Stimulated activated memory B cell treated with anti-CD40 and anti-IgM and Interleukin-4, amounts not matched to agents 10 μg/mL and 1 μg/mL and 100 μg/mL, for 72 hours (primary cell): ENCODE data around the gene OGFR.
A peak's percentile ranks its signal among the peaks of the same experiment; 100 is the strongest.
"Not testable (repeated sequence)": the region's sequence is repeated elsewhere in the genome, so short reads cannot be mapped to it uniquely, and the experiment has no call there.

ENCODE experiments used
- ATAC-seq: fragments of 150-1000 bp; cut with Tn5 transposase; 2 replicates; pipeline ENCODE4 v1.10.0; 2021
- H3K27ac Mint-ChIP-seq: one replicate; pipeline ENCODE4 v1.8.0; 2022; ENCODE audit warnings: mild to moderate bottlenecking, mixed read lengths
- H3K27me3 Mint-ChIP-seq: one replicate; pipeline ENCODE4 v1.8.0; 2022; ENCODE audit warnings: mixed read lengths
- H3K36me3 Mint-ChIP-seq: one replicate; pipeline ENCODE4 v1.8.0; 2022; ENCODE audit warnings: mixed read lengths
- H3K4me1 Mint-ChIP-seq: one replicate; pipeline ENCODE4 v1.8.0; 2022; ENCODE audit warnings: mixed read lengths
- H3K4me3 Mint-ChIP-seq: one replicate; pipeline ENCODE4 v1.8.0; 2022; ENCODE audit warnings: mild to moderate bottlenecking, moderate library complexity, mixed read lengths
- H3K9me3 Mint-ChIP-seq: one replicate; pipeline ENCODE4 v1.8.0; 2022; ENCODE audit warnings: mixed read lengths

Gene OGFR

GRCh38 chr20:62837790-62838127 lies 33.1 kb downstream of the OGFR start:
- peak; percentile 9 for ATAC-seq
- Mint-ChIP-seq H3K27me3 (no peaks in the 10 kb centered on the region), H3K4me3 (peak overlapping the region; percentile 56), H3K27ac (peak overlapping the region; percentile 93), H3K4me1 (peaks cover 55% of the 10 kb centered on the region), H3K9me3 (no peaks in the 10 kb centered on the region), H3K36me3 (peaks cover 12% of the 10 kb centered on the region)

DNA sequence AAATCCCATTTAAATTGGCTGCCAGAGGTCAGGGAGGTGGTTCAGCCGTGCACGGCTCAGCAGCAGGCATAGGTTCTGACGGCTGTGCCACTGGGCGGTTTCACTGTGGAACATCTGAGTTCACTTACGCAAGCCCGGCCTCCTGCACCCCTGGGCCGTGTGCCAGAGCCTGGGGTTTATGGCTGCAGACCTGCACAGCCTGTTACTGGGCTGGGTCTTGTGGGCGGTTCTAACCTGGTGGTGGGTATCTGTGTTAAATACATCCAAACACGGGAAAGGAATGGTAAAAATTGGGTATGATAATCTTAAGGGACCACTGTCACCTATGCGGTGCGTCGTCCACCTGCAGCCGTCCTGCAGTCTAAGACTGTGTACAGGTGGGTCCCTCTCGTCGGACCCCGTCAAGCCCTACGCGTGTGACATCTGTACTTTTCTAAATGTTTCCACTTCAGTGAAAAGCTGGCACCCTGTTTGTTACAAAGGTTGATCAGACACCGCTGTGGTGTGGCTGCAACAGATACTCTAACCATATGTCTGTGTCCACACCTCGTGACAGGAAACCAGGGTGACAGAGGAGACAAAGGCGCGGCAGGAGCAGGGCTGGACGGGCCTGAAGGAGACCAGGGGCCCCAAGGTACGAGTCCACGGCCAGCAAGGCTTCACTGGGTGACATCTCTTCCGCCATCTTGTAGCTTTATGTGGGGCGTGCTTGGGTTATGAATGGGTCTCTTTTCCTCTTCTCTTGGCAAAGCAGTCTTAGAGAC lies 33.7 kb downstream of the OGFR start:
- Mint-ChIP-seq H3K27ac (peak overlapping the region; percentile 93), H3K27me3 (no peaks in the 10 kb centered on the region), H3K9me3 (no peaks in the 10 kb centered on the region), H3K36me3 (peaks cover 12% of the 10 kb centered on the region), H3K4me1 (peaks cover 50% of the 10 kb centered on the region), H3K4me3 (peak overlapping the region; percentile 58)
- ATAC-seq = peak; percentile 93

GRCh38 chr20:62839261-62839660 lies 34.6 kb downstream of the OGFR start:
- Mint-ChIP-seq H3K4me3 (no peak overlapping the region), H3K27me3 (no peaks in the 10 kb centered on the region)

DNA sequence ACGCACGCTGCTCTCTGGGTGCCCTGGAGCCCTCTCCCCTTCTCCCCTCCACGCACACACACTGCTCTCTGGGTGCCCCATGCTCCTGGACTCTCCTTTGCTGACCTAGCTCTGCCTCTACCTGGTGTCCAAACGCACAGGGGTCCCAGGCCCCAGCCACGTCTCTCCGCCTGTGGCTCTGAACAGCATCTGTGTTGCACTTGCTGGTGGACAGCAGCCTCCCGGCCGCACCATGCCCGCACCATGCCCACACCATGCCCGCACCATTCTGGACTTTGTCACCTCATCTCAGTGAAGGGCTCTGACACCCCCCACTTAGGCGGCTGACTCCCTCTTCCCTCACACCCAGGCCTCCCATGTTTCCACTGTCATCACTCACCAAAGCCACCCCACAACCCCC lies 35.2 kb downstream of the OGFR start:
- peak overlapping the region; percentile 82 for H3K27ac Mint-ChIP-seq

More at GRCh38 chr20:62839261-62839660, 34.6 kb downstream of the OGFR start:
- Mint-ChIP-seq H3K27ac (peak overlapping the region; percentile 93), H3K4me1 (peaks cover 49% of the 10 kb centered on the region), H3K9me3 (no peaks in the 10 kb centered on the region), H3K36me3 (peaks cover 12% of the 10 kb centered on the region)
- ATAC-seq = no peak

GRCh38 chr20:62840244-62841197 lies 35.9 kb downstream of the OGFR start:
- H3K27ac Mint-ChIP-seq = peak overlapping the region; percentile 82
- no peak overlapping the region for H3K4me3 Mint-ChIP-seq
- peaks cover 16% of the 10 kb centered on the region for H3K36me3 Mint-ChIP-seq
- no peaks in the 10 kb centered on the region for H3K27me3 Mint-ChIP-seq
- H3K9me3 Mint-ChIP-seq = no peaks in the 10 kb centered on the region
- peaks cover 44% of the 10 kb centered on the region for H3K4me1 Mint-ChIP-seq
- ATAC-seq = no peak

More for the DNA sequence above, 35.2 kb downstream of the OGFR start:
- Mint-ChIP-seq H3K27me3 (no peaks in the 10 kb centered on the region), H3K9me3 (no peaks in the 10 kb centered on the region), H3K36me3 (peaks cover 12% of the 10 kb centered on the region), H3K4me1 (peaks cover 49% of the 10 kb centered on the region), H3K4me3 (peak overlapping the region; percentile 36)
- no peak for ATAC-seq

- H3K27me3 Mint-ChIP-seq = no peaks in the 10 kb centered on the region
- H3K36me3 Mint-ChIP-seq = peaks cover 18% of the 10 kb centered on the region
- ATAC-seq = no peak
- H3K9me3 Mint-ChIP-seq = no peaks in the 10 kb centered on the region
- no peak overlapping the region for H3K27ac Mint-ChIP-seq
- peaks cover 35% of the 10 kb centered on the region for H3K4me1 Mint-ChIP-seq
- H3K4me3 Mint-ChIP-seq = no peak overlapping the region
Measured at GRCh38 chr20:62841705-62842212, 37.1 kb downstream of the OGFR start.

- Mint-ChIP-seq H3K27me3 (no peaks in the 10 kb centered on the region), H3K36me3 (peaks cover 23% of the 10 kb centered on the region), H3K27ac (no peak overlapping the region), H3K9me3 (no peaks in the 10 kb centered on the region), H3K4me3 (no peak overlapping the region), H3K4me1 (peaks cover 24% of the 10 kb centered on the region)
- ATAC-seq = no peak
Measured at GRCh38 chr20:62843656-62844055, 39.0 kb downstream of the OGFR start.

DNA sequence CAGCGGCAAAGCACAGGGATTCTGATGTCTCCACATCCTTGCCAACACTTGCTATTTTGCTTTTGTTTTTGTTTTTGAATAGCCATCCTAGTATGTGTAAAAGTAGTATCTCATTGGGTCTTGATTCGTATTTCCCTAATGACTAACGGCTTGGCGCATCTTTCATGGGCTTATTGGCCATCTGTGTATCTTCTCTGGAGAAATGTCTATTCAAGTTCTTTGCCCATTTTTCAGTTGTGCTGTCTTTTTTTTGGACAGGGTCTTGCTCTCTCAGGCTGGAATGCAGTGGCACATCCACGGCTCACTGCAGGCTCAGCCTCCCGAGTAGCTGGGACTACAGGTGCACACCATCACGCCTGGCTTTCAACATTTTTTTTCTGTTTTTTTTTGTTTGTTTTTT lies 39.5 kb downstream of the OGFR start:
- Mint-ChIP-seq H3K4me1 (peaks cover 20% of the 10 kb centered on the region), H3K27ac (no peak overlapping the region), H3K36me3 (peaks cover 23% of the 10 kb centered on the region), H3K9me3 (no peaks in the 10 kb centered on the region), H3K27me3 (no peaks in the 10 kb centered on the region), H3K4me3 (no peak overlapping the region)
- ATAC-seq = no peak

- H3K4me1 Mint-ChIP-seq = peaks cover 6% of the 10 kb centered on the region
- ATAC-seq = no peak
- no peaks in the 10 kb centered on the region for H3K9me3 Mint-ChIP-seq
- no peak overlapping the region for H3K27ac Mint-ChIP-seq
- H3K4me3 Mint-ChIP-seq = no peak overlapping the region
- H3K27me3 Mint-ChIP-seq = no peaks in the 10 kb centered on the region
- peaks cover 11% of the 10 kb centered on the region for H3K36me3 Mint-ChIP-seq
Measured at GRCh38 chr20:62845416-62846160, 41.0 kb downstream of the OGFR start.

- no peak for ATAC-seq
- Mint-ChIP-seq H3K36me3 (peaks cover 11% of the 10 kb centered on the region), H3K4me3 (no peak overlapping the region), H3K27ac (peak overlapping the region; percentile 31), H3K27me3 (no peaks in the 10 kb centered on the region), H3K4me1 (peaks cover 6% of the 10 kb centered on the region), H3K9me3 (no peaks in the 10 kb centered on the region)
Measured at GRCh38 chr20:62846166-62846890, 41.7 kb downstream of the OGFR start.

GRCh38 chr20:62848917-62849316 lies 44.3 kb downstream of the OGFR start:
- peaks cover 25% of the 10 kb centered on the region for H3K36me3 Mint-ChIP-seq
- ATAC-seq, H3K27ac Mint-ChIP-seq, H3K4me3 Mint-ChIP-seq, H3K4me1 Mint-ChIP-seq, H3K27me3 Mint-ChIP-seq, H3K9me3 Mint-ChIP-seq: not testable (repeated sequence)

DNA sequence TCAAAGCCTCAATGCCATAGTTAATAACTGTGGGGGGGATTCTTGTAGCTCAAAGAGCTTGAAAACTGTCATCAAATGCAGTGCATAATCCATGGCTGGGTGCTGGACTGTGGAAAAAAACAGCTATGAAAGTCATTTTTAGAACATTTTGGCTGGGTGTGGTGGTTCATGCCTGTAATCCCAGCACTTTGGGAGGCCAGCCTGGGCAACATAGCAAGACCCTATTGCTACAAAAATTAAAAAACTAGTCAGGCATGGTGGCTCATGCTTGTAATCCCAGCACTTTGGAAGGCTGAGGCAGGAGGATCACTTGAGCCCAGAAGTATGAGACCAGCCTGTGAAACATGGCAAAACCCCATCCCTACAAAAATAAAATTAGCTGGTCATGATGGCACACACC lies 44.8 kb downstream of the OGFR start:
- Mint-ChIP-seq H3K36me3 (peaks cover 28% of the 10 kb centered on the region), H3K4me1 (peaks cover 6% of the 10 kb centered on the region), H3K9me3 (no peaks in the 10 kb centered on the region), H3K27ac (no peak overlapping the region), H3K27me3 (no peaks in the 10 kb centered on the region), H3K4me3 (no peak overlapping the region)
- no peak for ATAC-seq

DNA sequence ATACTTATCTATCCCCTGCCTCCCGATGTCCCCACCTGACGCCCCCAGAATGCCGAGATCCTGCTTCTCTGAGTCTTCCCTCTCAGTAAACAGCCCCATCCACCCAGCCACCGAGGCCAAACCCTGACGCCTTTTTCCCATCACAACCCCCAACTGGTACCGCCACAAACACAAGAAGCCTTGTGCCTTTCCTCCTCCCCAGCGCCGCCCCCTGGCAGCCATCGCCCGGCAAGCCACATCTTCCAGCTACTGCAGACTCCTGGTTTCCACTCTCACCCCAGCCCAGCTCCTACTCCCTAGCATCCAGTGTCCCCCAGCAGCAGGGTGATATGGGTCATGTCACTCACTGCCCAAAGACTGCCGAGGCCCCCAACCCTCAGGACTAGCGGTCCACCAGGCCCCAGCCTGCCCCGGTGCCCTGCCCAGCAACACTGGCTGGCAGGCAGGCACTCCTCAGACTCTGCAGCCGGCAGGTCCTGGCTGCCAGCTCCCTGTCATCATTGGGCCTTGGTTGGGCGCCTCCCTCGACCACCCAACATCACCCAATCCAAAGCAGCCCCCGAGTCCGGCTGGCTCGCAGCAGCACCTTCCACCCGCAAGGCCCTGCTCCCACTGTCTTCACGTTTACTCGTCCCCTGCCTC lies 45.8 kb downstream of the OGFR start:
- Mint-ChIP-seq H3K4me3 (no peak overlapping the region), H3K9me3 (no peaks in the 10 kb centered on the region), H3K36me3 (peaks cover 24% of the 10 kb centered on the region), H3K4me1 (peaks cover 6% of the 10 kb centered on the region), H3K27me3 (no peaks in the 10 kb centered on the region), H3K27ac (no peak overlapping the region)
- no peak for ATAC-seq

DNA sequence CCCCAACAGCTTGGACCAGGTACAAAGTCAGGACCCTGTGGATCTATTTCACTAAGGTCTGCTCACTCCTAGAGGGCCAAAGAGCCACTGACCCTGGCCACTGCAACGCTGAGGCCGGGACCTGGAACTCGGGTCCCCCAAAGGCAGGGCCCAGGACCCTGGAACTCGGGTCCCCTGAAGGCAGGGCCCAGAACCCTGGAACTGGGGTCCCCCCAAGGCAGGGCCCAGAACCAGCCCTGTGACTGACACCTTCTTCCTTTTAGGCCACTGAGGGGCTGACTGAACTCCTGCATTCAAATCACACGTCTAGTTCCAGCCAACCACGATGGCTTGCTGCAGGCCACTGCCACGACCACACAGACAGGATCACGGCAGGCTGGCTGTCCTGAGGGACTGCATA lies 47.6 kb downstream of the OGFR start:
- peaks cover 28% of the 10 kb centered on the region for H3K36me3 Mint-ChIP-seq
- no peak overlapping the region for H3K27ac Mint-ChIP-seq
- ATAC-seq = no peak
- no peaks in the 10 kb centered on the region for H3K27me3 Mint-ChIP-seq
- peaks cover 8% of the 10 kb centered on the region for H3K4me1 Mint-ChIP-seq
- H3K9me3 Mint-ChIP-seq = no peaks in the 10 kb centered on the region
- no peak overlapping the region for H3K4me3 Mint-ChIP-seq
